Body of pancreas (tissue), 4 donors: ENCODE results near the gene CHST2. TPM values are rescaled to one million over a fixed set of nuclear protein-coding genes. Genes with fewer than 3 reads are reported as not detected.
"Not testable (repeated sequence)": the region's sequence is repeated elsewhere in the genome, so short reads cannot be mapped to it uniquely, and the experiment has no call there.

ENCODE experiments used
- ATAC-seq: fragments of 150-250 bp; one replicate; pipeline ENCODE4 v1.9.1; 2016
- DNase-seq, 4 donors: peaks; one replicate each; pipeline ENCODE4 v3.0.0-alpha.2; 2019
- H3K27ac ChIP-seq, 4 donors: fragments of 200-600 bp; sonication (generic); 1 replicate in 3 of 4; 2 replicates in 1 of 4; pipeline versions ENCODE4 v1.5.1 to v1.6.1; 2016 to 2019; ENCODE audit warnings: mild to moderate bottlenecking in 1 of 4, mixed read lengths in 1 of 4, moderate library complexity in 1 of 4
- H3K27me3 ChIP-seq, 2 donors: fragments of 200-600 bp; sonication (generic); one replicate each; pipeline ENCODE4 v1.6.0; 2016; ENCODE audit warnings: mild to moderate bottlenecking in 1 of 2
- H3K36me3 ChIP-seq, 2 donors: fragments of 200-600 bp; sonication (generic); replicated peaks in 1 of 2; 2 replicates each; pipeline ENCODE4 v1.5.1; 2016; ENCODE audit warnings: low read depth in 2 of 2; ENCODE audit not compliant: insufficient read depth in 1 of 2
- H3K4me1 ChIP-seq: fragments of 200-600 bp; sonication (generic); one replicate; pipeline ENCODE4 v1.6.0; 2016
- H3K4me3 ChIP-seq, 2 donors: fragments of 200-600 bp; sonication (generic); 1 replicate in 1 of 2; 2 replicates in 1 of 2; pipeline ENCODE4 v1.5.1; 2016 to 2019
- H3K9me3 ChIP-seq, 3 donors: fragments of 200-600 bp; sonication (generic); 1 replicate in 2 of 3; 2 replicates in 1 of 3; pipeline ENCODE4 v1.5.1; 2016
- POLR2A ChIP-seq, 3 donors: fragments of 450-650 bp; IDR thresholded peaks; one replicate each; pipeline ENCODE4 v1.6.1; 2016; ENCODE audit warnings: antibody characterized with exemption in 3 of 3, mild to moderate bottlenecking in 2 of 3
- WGBS, 2 donors: methylation state at CpG; one replicate each; pipeline ENCODE4 v1.1.5; 2017; 5-methylcytosine and 5-hydroxymethylcytosine counted together
- intact Hi-C: fragments of 100-400 bp; cut with DNase I; formaldehyde crosslinking; loops from one replicate; pipeline ENCODE4 v1.15.1; 2023
- total RNA-seq, 2 donors: library from RNA; depleted of rRNA; stranded (reverse); fragments of >200 nt; gene quantifications; one replicate each; pipeline ENCODE4 v1.1.0, GENCODE V29; 2016
- TF ChIP-seq, protein P1 (sequence below), 7 experiments: fragments of 450-650 bp in 4 of 7; fragments of 200-600 bp in 3 of 7; sonication (generic) in 3 of 7; IDR thresholded peaks; one replicate each; pipeline ENCODE4 v1.5.1; 2016 to 2019; ENCODE audit warnings: antibody characterized with exemption in 7 of 7

The CHST2 gene, protein sequence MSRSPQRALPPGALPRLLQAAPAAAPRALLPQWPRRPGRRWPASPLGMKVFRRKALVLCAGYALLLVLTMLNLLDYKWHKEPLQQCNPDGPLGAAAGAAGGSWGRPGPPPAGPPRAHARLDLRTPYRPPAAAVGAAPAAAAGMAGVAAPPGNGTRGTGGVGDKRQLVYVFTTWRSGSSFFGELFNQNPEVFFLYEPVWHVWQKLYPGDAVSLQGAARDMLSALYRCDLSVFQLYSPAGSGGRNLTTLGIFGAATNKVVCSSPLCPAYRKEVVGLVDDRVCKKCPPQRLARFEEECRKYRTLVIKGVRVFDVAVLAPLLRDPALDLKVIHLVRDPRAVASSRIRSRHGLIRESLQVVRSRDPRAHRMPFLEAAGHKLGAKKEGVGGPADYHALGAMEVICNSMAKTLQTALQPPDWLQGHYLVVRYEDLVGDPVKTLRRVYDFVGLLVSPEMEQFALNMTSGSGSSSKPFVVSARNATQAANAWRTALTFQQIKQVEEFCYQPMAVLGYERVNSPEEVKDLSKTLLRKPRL
- total RNA-seq: 1 to 10 TPM; 1.3 to 4.3 TPM

DNA sequence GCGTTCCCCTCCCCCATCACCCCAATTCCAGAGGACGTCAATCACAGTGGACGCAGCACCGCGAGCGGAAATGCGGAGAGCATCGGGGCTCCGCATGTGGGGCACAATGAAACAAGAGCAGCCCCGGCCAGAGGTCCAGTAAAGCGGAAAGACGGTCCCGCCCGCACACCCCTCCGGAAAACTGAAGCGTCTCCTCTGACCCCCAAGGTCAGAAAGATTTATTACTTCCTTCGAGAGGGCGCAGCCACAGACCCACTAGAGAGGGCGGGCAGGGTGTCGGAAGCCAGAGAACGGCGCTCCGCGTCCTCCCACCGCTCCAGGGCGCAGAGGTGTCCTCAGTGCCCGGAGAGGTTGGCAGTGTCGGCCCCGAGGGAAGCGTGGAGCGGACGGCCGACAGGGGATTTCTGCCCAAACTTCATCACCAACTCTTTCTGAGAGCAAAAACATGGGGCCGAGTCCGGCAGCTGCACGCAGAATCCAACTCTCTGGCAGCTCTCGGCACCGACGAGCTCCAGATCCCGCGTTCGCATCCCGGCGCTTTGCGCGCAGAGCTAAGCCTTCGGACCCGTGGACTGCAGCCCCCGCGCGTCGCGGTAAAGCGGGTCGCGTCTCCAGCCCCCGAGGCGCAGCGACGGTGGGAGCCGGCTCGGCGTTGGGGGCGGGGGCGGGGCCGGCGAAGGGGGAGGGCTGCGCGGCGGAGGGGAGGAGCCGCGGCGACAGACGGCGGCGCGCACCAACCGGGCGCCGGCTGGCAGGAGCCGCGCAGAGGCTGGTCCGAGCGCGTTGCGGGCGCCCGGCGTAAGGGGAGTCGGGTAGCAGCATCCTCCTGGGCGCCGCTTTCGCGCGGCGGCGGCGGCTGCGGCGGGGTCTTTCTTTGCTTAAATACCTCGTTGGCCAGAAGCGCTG is at the start of gene CHST2:
TSS of gene CHST2 (plus strand) at position 763 of the 906 bp plus-strand sequence. CDS start 1,046 bp downstream, outside the sequence.
- Histone ChIP-seq H3K27ac (peak within 1 kb of the TSS in 2 of 4 donors; percentile 40 to 59), H3K4me1 (peaks cover 24% of the 10 kb centered on the region), H3K4me3 (peak within 1 kb of the TSS; percentile 28 to 35), H3K27me3 (peaks cover 0 to 25% of the 10 kb centered on the region in 2 donors), H3K9me3 (no peaks in the 10 kb centered on the region), H3K36me3 (no peaks in the 10 kb centered on the region)
- WGBS, 2 donors: 0% methylated on average over 13 to 80 of the region's 102 CpGs
- ATAC-seq: peak; percentile 79
- TF ChIP-seq, protein P1, sequence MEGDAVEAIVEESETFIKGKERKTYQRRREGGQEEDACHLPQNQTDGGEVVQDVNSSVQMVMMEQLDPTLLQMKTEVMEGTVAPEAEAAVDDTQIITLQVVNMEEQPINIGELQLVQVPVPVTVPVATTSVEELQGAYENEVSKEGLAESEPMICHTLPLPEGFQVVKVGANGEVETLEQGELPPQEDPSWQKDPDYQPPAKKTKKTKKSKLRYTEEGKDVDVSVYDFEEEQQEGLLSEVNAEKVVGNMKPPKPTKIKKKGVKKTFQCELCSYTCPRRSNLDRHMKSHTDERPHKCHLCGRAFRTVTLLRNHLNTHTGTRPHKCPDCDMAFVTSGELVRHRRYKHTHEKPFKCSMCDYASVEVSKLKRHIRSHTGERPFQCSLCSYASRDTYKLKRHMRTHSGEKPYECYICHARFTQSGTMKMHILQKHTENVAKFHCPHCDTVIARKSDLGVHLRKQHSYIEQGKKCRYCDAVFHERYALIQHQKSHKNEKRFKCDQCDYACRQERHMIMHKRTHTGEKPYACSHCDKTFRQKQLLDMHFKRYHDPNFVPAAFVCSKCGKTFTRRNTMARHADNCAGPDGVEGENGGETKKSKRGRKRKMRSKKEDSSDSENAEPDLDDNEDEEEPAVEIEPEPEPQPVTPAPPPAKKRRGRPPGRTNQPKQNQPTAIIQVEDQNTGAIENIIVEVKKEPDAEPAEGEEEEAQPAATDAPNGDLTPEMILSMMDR (IDR thresholded peaks at IDR 0.05): no peak
- TF ChIP-seq POLR2A (IDR thresholded peaks at IDR 0.05): peak in 1 of 3 donors; percentile 14
- DNase-seq: peak; percentile 25 to 56 (median 36)
- intact Hi-C loops: no loop called here

DNA sequence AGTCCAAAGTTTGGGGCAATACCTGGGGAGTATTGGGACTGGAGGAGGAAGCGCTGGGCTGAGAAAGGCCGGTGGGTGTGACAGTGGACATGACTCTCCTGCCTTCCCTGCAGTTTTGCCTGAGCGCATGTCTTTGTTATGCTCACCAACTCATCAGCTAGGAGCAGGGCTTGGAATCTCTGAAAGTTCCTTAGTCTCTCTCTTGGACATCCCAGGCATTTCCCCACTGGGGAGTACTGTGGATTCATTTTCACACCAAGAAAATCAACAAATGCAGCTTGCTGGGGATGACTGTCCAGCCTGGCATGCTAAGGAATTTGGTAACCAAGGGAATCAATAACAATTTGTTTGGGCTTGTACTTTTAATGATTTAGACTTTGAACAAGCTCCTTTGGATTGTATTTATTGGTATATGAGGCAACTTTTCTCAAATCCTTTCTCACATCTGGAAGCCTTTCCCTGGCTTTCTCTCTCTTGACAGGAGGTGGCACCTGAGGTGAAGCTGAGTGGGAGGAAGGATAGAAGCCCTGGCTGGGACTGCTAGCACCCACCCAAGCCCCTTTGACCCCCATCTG is 48.5 kb upstream of the CHST2 start:
- intact Hi-C loops: no loop called here
- ATAC-seq (no peak), DNase-seq (no peak)
- Histone ChIP-seq H3K4me1 (no peaks in the 10 kb centered on the region), H3K27me3 (no peaks in the 10 kb centered on the region), H3K9me3 (no peaks in the 10 kb centered on the region), H3K4me3 (no peak overlapping the region), H3K27ac (no peak overlapping the region), H3K36me3 (no peaks in the 10 kb centered on the region)
- WGBS, 2 donors: 75 to 87% methylated on average over 3 of the region's 3 CpGs
- TF ChIP-seq, protein P1 (IDR thresholded peaks at IDR 0.05): no peak
- no peak for TF ChIP-seq POLR2A (IDR thresholded peaks at IDR 0.05)

DNA sequence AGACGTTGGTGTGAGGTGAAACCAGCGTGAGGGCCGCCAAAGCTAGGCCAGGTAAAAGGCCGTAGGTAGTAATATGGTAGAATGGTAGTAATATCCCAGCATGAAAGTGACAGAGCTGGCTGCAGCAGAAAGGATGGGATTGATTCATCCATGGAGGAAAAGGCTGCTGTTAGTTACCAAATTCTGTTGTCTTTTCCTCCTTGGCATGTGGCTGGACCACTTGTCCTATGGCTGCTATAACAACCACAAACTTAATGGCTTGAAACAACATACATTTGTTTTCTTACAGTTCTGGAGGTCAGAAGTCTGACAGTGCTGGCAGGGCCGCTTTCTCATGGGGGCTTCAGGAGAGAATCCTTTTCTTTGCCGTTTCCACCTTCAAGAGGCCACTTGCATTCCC is 47.8 kb upstream of the CHST2 start:
- ATAC-seq (no peak), DNase-seq (no peak)
- Histone ChIP-seq H3K4me1 (no peaks in the 10 kb centered on the region), H3K4me3 (no peak overlapping the region), H3K27me3 (no peaks in the 10 kb centered on the region), H3K9me3 (no peaks in the 10 kb centered on the region), H3K27ac (no peak overlapping the region), H3K36me3 (no peaks in the 10 kb centered on the region)
- TF ChIP-seq POLR2A (IDR thresholded peaks at IDR 0.05): no peak
- TF ChIP-seq, protein P1 (IDR thresholded peaks at IDR 0.05): no peak
- 84 to 92% methylated on average over 6 of the region's 6 CpGs for WGBS, 2 donors
- intact Hi-C loops: no loop called here

DNA sequence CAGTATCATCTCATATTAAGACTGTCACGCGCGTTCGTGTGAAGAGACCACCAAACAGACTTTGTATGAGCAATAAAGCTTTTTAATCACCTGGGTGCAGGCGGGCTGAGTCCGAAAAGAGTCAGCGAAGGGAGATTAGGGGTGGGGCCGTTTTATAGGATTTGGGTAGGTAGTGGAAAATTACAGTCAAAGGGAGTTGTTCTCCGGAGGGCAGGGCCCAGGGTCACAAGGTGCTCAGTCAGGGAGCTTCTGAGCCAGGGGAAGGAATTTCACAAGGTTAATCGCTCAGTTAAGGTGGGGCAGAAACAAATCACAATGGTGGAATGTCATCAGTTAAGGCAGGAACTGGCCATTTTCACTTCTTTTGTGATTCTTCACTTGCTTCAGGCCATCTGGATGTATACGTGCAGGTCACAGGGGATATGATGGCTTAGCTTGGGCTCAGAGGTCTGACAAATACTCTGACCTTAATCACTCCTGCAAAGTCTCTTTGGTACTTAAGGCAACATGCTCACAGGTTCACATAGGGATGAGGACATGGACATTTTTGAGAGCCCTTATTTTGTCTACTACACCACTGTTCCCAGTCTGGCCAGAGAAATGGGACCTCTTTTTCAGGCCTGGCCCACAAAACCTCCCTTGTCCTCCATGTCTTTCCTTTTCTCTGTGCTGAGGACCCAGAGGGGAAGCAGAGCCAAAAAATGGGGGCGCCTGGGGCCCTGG is 47.1 kb upstream of the CHST2 start:
- H3K9me3 ChIP-seq, H3K27me3 ChIP-seq, H3K36me3 ChIP-seq, ATAC-seq, H3K4me1 ChIP-seq, intact Hi-C loops, H3K27ac ChIP-seq, H3K4me3 ChIP-seq, DNase-seq: not testable (repeated sequence)
- 83% methylated on average over 12 of the region's 12 CpGs for WGBS, 2 donors

DNA sequence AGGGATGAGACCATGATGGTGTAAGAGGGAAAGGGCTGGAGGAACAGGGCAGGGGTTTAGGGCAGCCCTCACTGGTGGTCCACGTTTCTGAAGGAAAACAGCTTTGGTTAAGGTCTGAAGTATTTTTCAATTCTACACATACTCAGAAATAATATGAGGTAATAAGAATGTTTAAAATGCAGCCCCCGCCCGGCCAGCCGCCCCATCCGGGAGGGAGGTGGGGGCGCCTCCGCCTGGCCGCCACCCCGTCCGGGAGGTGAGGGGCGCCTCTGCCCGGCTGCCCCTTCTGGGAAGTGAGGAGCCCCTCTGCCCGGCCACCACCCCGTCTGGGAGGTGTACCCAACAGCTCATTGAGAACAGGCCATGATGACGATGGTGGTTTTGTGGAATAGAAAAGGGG is 46.0 kb upstream of the CHST2 start:
- H3K9me3 ChIP-seq, H3K36me3 ChIP-seq, H3K4me1 ChIP-seq, DNase-seq, ATAC-seq, H3K27ac ChIP-seq, H3K4me3 ChIP-seq, intact Hi-C loops, H3K27me3 ChIP-seq: not testable (repeated sequence)
- 68 to 82% methylated on average over 10 to 14 of the region's 15 CpGs for WGBS, 2 donors

DNA sequence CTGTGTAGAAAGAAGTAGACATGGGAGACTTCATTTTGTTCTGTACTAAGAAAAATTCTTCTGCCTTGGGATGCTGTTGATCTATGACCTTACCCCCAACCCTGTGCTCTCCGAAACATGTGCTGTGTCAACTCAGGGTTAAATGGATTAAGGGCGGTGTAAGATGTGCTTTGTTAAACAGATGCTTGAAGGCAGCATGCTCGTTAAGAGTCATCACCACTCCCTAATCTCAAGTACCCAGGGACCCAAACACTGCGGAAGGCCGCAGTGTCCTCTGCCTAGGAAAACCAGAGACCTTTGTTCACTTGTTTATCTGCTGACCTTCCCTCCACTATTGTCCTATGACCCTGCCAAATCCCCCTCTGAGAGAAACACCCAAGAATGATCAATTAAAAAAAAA is 45.6 kb upstream of the CHST2 start:
- H3K4me3 ChIP-seq, intact Hi-C loops, H3K27ac ChIP-seq, H3K36me3 ChIP-seq, ATAC-seq, H3K27me3 ChIP-seq, H3K9me3 ChIP-seq, DNase-seq, H3K4me1 ChIP-seq: not testable (repeated sequence)
- 80 to 84% methylated on average over 5 of the region's 5 CpGs for WGBS, 2 donors
